ENCODE measurements around the gene RASSF3.

Gene RASSF3

DNA sequence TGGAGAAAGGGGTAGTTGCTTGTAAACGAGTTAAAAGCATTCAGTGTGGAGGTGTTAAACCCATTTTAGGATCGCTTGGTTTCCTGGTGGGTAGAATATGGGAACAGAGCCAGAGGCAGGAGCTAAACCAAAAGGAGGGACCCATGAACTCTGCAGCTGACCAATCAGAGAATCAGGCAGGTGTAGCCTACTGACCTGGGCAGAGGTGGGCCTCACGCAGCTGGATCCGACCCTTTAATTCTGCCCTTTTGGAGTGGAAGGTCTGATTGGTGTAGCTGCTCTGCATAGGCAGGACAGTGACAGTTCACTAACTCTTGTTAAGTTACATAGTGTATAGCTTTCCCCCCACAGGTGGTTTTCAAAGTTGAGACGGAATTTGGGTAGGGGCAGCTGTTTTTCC lies 85.3 kb downstream of the RASSF3 start:
- no peak for FAIRE-seq

GRCh38 chr12:64696080-64696741 lies 85.9 kb downstream of the RASSF3 start:
- no peak for FAIRE-seq

DNA sequence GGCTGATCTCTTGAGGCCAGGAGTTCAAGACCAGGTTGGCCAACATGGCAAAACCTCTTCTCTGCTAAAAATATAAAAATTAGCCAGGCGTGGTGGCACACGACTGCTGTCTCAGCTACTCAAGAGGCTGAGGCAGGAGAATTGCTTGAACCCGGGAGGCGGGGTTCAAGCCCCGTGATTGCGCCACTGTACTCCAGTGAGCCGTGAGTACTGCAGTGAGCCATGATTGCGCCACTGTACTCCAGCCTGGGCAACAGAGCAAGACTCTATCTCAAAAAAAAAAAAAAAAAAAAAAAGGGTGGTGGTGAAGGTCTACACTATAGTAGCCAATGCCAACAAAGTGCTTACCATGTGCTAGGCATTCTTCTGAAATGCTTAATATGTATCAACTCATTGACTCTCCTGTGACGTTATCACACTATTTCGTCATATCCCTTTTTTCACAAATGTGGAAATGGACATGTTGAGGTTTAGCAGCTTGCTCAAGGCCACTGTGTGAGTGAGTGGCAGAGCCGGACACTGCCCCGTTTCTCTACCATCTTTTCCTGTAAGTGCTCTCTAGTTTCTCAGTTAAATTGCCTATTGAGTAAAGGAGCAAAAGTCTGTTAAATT lies 89.3 kb downstream of the RASSF3 start:
- no peak for FAIRE-seq

DNA sequence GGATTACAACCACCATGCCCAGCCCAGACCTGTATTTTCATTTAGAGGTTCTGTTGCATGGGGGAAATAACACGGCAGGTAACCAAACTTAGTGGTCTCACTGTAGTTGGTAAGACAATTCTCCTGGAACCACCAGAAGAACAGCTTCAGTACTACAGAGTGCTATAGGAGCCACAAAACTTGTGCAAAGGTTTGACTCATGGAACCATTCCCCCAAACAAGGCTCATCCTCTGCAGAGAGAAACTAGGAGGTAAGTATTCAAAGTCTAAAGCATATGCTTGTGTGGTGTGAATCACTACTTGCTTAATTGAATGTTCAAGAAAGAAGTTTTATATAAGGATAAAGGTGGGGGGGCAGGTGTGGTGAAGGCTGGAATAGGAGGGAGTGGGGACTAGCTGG lies 90.2 kb downstream of the RASSF3 start:
- FAIRE-seq = no peak

DNA sequence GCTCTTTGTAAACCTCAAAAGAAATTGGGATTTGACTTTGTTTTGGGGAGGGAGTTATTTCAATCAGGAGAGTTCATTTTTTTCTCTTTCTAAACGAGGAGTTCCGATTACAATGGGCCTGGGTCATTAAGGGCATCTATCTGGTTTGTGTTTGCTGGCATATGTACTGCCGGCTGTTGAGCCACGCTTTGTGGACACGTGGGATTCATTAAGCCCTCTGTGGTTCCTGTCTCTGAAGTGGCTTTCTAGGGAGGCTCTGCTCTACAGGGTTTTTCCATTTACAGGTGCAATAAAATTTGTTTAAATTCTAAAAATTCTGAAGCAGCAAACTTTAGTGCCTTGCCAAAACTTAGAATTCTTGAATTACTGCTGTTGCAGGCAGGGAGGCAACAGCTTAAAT lies 91.0 kb downstream of the RASSF3 start:
- FAIRE-seq = no peak

DNA sequence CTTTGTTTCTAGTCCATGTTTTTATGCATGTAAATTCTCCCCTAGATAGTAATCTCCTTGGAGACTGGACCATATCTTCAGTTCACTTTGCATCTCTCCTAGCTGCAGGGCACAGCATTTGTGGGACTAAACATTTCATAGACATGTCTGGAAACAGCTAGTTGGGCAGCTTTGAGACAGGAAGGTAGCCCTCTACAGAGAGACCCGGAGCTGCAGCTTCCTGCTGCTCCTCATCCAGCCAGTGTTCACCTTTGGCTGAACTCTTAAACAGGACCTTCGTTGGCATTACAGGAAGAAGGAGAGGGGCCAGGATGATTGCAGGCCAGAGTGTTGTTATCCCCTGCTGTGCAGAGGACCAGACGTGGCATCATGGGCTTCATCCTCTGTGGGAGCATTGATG lies 96.0 kb downstream of the RASSF3 start:
- FAIRE-seq = no peak

DNA sequence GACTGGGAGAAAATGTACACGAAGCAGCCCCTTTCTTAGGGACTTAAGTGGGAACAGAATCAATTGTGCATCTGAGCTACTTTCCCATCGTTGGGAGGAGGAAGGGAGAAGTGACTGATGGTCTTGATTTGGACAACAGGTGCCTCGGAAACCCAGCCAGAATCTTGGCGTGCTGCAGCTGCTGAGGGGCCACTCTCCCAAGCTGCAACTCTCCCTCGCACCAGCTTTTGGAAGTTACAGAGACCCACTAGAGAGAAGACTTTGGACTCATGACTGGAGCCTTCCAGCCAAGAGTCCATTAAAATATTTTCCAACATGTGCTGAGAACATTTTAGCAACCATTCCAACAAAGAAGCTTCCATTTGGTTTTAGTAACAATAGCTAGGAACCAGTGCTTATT lies 96.6 kb downstream of the RASSF3 start:
- no peak for FAIRE-seq

- FAIRE-seq = no peak
Measured at GRCh38 chr12:64707362-64707761, 97.1 kb downstream of the RASSF3 start.

DNA sequence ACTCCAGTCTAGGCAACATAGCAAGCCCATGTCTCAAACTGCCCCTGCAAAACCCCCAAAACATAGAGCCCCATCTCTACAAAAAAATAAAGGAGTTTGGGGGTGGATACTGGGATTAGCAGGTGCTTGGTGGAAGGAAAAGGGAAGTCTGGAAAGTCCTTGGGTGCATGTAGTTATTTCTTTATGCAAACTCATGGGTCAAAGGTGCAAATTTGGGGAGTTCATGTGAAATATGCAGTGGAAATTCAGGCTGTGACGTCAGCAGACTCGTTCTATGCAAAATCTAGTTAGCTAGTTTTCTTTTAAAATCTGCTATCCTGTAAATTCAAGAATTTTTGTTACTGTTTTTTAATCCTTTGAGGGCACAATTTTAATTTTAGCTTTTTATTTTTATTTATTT lies 97.6 kb downstream of the RASSF3 start:
- FAIRE-seq = no peak

- no peak for FAIRE-seq
Measured at GRCh38 chr12:64709429-64709828, 99.1 kb downstream of the RASSF3 start.

- FAIRE-seq = no peak
Measured at GRCh38 chr12:64713376-64713775, 103.1 kb downstream of the RASSF3 start.

- no peak for FAIRE-seq
Measured at GRCh38 chr12:64714551-64714968, 104.3 kb downstream of the RASSF3 start.

DNA sequence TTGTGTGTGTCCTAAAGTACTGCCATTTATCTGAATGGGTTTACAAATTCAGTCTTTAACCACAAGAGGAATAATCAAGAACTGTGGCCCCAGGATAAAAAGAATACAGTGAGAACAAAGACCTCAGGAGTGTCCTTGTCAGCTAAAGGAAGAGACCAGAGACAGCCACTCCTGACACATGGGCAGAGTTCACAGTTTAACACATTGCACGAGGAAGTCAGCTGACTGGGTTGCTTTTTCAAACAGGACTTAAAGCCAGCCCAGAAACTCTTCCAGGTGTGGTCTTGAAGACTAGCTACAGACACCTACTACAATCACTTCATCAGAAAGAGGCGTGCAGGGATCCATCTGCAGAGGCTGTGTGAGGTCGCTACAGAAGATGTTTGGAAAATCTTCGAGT lies 106.1 kb downstream of the RASSF3 start:
- FAIRE-seq = no peak

DNA sequence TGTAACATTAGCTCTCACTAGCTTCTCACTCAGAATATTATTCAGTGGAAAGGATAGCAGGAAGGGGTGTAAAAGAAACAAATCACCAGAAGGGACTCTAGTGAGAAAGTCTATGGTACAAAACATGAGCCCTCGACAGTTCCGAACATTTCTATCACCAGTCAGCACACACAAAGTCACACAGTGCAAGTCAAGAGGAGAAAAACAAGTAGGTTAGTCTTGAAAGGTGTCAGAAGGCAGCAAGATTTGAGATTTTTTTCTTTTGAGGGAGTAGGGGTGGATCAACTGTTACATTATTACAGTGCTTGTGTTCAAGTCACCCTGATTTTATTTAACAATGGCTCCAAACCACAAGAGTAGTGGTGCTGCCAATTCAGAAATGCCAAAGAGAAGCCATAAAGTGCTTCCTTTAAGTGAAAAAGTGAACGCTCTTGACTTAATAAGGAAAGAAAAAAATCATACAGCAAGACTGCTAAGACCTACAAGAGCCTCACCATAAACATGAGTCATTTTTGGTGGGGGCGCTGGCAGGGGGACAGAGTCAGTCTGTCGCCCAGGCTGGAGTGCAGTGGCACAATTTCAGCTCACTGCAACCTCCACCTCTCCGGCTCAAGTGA lies 106.7 kb downstream of the RASSF3 start:
- no peak for FAIRE-seq

GRCh38 chr12:64718649-64719048 lies 108.4 kb downstream of the RASSF3 start:
- FAIRE-seq = no peak

- FAIRE-seq = no peak
Measured at GRCh38 chr12:64720884-64721283, 110.6 kb downstream of the RASSF3 start.

DNA sequence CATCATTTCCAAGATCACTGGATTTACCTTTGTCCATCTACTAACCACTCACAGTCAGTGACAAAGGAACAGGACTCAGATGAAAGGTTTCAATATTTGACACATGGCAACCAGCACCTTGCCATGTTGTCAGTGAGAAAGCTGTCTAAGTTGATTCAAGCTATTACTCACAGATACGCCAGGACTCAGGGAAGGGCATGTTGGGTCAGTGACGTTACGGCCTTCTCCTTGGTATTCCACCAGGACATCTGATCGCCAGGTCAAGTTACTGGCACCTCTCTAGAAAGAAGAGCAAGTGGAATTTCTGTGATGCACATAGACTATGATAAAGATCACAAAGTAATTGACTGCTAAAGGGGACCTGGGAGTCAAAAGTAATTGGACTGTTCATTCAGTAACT lies 112.5 kb downstream of the RASSF3 start:
- no peak for FAIRE-seq

GRCh38 chr12:64723630-64724029 lies 113.3 kb downstream of the RASSF3 start:
- no peak for FAIRE-seq

- no peak for FAIRE-seq
Measured at GRCh38 chr12:64724201-64724745, 114.0 kb downstream of the RASSF3 start.

GRCh38 chr12:64729909-64730587 lies 119.8 kb downstream of the RASSF3 start:
- no peak for FAIRE-seq

- no peak for FAIRE-seq
Measured at GRCh38 chr12:64730588-64730969, 120.3 kb downstream of the RASSF3 start.

GRCh38 chr12:64731683-64732082 lies 121.4 kb downstream of the RASSF3 start:
- FAIRE-seq = no peak

- no peak for FAIRE-seq
Measured at GRCh38 chr12:64733857-64734256, 123.6 kb downstream of the RASSF3 start.

DNA sequence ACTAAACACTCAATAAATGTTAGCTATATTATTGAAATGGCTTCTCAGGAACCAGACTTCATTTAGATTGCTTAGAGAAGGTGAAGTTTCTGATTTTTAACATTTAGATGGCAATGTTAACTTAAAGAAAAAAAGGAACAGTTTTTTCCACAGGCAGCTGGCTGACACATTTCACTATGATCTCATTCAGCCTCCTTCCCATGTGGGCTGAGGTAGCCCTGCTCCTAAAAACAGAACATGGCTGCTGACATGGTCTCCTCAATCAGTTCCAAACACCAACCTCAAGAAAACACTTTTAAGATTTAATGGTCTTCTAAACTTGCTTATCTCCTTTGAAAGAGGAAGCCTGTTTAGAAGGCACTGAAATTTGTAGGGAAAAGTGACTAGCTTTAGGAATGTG lies 125.1 kb downstream of the RASSF3 start:
- FAIRE-seq = no peak
